GM18867 (cell line): ENCODE results near the gene MDP1.
"Not testable (repeated sequence)": the region's sequence is repeated elsewhere in the genome, so short reads cannot be mapped to it uniquely, and the experiment has no call there.

Source experiments
- ATAC-seq: cut with Tn5 transposase; IDR thresholded peaks from one replicate; pipeline ENCODE4 v1.9.1; 2021; ENCODE audit warnings: mild to moderate bottlenecking, moderate library complexity; ENCODE audit not compliant: unreplicated experiment

The MDP1 gene

GRCh38 chr14:24251880-24252288 lies 36.0 kb upstream of the MDP1 start:
- ATAC-seq = no peak

GRCh38 chr14:24250354-24250753 lies 34.5 kb upstream of the MDP1 start:
- no peak for ATAC-seq

GRCh38 chr14:24249230-24250021 lies 33.6 kb upstream of the MDP1 start:
- no peak for ATAC-seq

- no peak for ATAC-seq
Measured at GRCh38 chr14:24247422-24247821, 31.6 kb upstream of the MDP1 start.

- ATAC-seq = peak; percentile 29
Measured at GRCh38 chr14:24246765-24247212, 30.9 kb upstream of the MDP1 start.

- ATAC-seq = not testable (repeated sequence)
Measured at GRCh38 chr14:24245350-24245749, 29.5 kb upstream of the MDP1 start.

GRCh38 chr14:24243336-24243836 lies 27.5 kb upstream of the MDP1 start:
- no peak for ATAC-seq

- ATAC-seq = peak; percentile 81
Measured at GRCh38 chr14:24241829-24242443, 26.1 kb upstream of the MDP1 start.

- no peak for ATAC-seq
Measured at GRCh38 chr14:24240110-24240918, 24.4 kb upstream of the MDP1 start.

- ATAC-seq = no peak
Measured at GRCh38 chr14:24238527-24239037, 22.7 kb upstream of the MDP1 start.

GRCh38 chr14:24238123-24238522 lies 22.3 kb upstream of the MDP1 start:
- ATAC-seq = no peak

GRCh38 chr14:24237463-24237955 lies 21.6 kb upstream of the MDP1 start:
- ATAC-seq = no peak

- no peak for ATAC-seq
Measured at GRCh38 chr14:24236689-24237462, 21.0 kb upstream of the MDP1 start.

- no peak for ATAC-seq
Measured at GRCh38 chr14:24235804-24236688, 20.2 kb upstream of the MDP1 start.

GRCh38 chr14:24234095-24235005 lies 18.5 kb upstream of the MDP1 start:
- no peak for ATAC-seq

- ATAC-seq = no peak
Measured at GRCh38 chr14:24233538-24233866, 17.6 kb upstream of the MDP1 start.

- ATAC-seq = peak; percentile 53
Measured at GRCh38 chr14:24232645-24233537, 17.0 kb upstream of the MDP1 start, which contains the start of gene GMPR2. TSS of gene GMPR2 (plus strand) at chr14:24232929. CDS start at chr14:24233254, 325 bp downstream.
